GM21367 (cell line): Measurements from ENCODE around the gene HOXA3.

Experiments
- ATAC-seq: cut with Tn5 transposase; IDR thresholded peaks from one replicate; pipeline ENCODE4 v1.9.1; 2021; ENCODE audit not compliant: unreplicated experiment

Gene HOXA3

GRCh38 chr7:27157702-27158431 lies 5.5 kb upstream of the HOXA3 start:
- ATAC-seq = no peak

DNA sequence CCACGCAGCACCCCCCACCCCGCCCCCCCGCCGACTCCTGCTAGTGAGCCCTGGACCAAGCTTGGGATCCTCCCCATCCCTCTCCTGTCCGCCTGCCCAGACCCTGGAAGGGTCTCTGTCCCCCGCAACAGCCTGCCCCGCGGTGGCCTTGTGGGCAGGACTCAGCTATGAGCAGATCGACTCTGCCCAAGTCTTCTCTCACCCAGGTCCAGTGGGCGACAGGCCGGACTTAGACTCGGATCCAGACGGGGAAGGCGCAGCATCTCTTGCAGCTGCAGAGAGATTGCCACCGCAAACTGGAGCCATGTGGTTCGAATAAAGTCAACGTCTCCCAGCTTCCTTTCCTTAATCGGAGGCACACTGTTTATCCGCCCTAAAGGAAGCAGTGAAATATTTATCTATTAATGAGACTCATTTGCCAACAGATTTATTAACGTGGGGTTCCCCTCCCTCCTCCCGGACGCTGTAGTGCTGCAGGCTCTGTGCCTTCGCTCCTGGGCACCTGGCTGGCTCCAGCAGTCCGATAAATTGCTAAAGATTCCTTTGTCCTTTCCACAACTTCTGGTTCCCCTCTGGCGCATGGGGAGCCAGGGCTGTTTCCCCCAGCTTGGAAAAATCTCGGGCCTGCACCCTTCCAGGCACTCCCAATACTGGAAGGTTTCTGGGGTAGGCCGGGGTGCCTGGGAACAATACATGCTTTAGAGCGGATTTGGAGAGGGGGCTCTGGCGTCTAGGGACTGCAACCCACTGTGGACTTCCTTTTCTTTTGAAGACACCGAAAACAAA lies 4.7 kb upstream of the HOXA3 start:
- ATAC-seq = no peak

GRCh38 chr7:27156508-27156898 lies 4.1 kb upstream of the HOXA3 start, which contains the start of gene HOXA7:
TSS of gene HOXA7 (minus strand) at chr7:27156675. CDS start at chr7:27156545, 130 bp downstream.
- ATAC-seq = no peak

- no peak for ATAC-seq
Measured at GRCh38 chr7:27155816-27156507, 3.6 kb upstream of the HOXA3 start.

GRCh38 chr7:27154901-27155815 lies 2.8 kb upstream of the HOXA3 start:
- no peak for ATAC-seq

- no peak for ATAC-seq
Measured at GRCh38 chr7:27154369-27154768, 2.0 kb upstream of the HOXA3 start.

DNA sequence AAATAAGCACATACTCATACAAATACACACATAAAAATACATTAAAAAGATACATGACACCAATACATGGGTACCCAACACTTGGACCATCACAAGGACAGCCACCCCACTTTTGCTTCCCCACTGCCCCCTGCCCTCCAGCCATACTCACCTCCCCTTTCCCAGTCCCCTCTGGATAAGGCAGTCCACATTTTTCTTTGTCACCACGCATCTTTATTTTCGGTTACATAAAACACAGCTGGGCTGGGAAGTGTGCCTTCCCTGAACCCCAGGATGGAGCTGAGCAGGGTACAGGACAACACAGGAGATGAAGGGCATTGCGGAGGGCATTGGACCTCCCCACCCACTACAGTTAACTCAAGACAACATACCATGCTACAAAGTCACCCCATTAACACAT lies 1.1 kb upstream of the HOXA3 start:
- no peak for ATAC-seq

GRCh38 chr7:27152816-27153442 lies 546 bp upstream of the HOXA3 start:
- no peak for ATAC-seq

DNA sequence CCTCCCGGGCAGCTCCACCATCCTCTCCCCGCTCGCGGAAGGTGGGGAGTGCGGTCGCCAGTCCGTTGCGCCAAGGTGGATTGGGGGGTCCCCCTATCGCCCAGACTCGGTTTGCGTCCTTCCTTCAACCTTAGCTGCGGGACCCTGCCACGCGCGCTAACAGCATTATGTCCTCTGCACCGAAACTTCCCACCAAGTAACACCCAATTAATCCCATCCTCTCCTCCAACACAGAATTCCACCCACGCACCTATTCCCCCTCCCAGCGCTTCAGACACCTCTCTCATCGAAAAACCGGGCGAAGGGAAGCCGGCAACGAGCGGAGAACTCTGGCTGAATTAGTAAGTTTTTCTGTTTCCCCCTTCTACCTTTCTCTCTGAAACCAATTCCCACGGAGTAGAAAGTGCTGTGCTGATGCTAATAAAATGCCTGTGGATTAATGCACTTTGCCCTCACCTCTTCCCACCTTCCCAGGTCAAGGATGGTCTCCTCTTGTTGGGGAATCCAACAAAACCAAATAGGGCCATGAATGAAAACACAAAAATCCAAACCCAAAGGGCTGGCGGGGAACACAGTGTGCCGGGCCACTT lies 947 bp downstream of the HOXA3 start:
- ATAC-seq = no peak

GRCh38 chr7:27150568-27151340 lies 1.6 kb downstream of the HOXA3 start:
- ATAC-seq = peak; percentile 77

- ATAC-seq = no peak
Measured at GRCh38 chr7:27149842-27150567, 2.4 kb downstream of the HOXA3 start.

GRCh38 chr7:27148756-27149641 lies 3.4 kb downstream of the HOXA3 start:
- ATAC-seq = no peak

DNA sequence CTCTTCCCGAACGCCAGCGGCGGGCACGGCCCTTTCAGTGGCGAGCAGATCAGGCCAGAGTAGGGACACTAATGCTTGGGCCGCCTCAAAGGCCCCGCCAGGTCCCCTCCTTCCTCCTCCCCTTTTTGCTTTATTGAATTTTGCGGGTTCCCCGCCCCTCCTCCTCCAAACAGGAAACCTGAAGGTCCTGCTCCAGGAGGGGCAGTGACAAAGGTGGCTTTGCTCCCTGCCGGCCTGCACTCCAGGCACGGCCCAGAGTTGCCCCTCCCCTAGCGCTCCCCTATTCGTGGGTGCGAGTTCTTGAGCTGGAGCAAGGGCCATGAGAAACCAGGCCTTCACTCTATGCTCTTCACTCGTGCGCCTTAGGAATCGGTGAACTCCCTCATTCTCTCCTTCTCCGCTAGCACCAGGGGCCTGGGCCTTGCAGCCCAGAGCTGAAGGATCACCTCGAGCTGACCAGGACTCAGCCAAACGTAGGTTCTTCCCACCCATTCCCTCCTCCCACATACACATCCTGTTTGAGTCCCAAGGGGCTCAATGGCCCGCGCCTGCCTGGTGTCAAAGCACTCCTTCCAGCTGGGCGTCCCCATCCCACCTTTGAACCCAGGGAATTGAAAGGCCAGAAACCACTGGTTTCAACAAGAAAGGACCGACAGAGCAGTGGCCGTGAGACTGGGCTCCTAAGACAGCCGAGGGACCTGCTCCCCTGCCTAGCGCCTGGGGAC lies 4.2 kb downstream of the HOXA3 start:
- ATAC-seq = no peak

DNA sequence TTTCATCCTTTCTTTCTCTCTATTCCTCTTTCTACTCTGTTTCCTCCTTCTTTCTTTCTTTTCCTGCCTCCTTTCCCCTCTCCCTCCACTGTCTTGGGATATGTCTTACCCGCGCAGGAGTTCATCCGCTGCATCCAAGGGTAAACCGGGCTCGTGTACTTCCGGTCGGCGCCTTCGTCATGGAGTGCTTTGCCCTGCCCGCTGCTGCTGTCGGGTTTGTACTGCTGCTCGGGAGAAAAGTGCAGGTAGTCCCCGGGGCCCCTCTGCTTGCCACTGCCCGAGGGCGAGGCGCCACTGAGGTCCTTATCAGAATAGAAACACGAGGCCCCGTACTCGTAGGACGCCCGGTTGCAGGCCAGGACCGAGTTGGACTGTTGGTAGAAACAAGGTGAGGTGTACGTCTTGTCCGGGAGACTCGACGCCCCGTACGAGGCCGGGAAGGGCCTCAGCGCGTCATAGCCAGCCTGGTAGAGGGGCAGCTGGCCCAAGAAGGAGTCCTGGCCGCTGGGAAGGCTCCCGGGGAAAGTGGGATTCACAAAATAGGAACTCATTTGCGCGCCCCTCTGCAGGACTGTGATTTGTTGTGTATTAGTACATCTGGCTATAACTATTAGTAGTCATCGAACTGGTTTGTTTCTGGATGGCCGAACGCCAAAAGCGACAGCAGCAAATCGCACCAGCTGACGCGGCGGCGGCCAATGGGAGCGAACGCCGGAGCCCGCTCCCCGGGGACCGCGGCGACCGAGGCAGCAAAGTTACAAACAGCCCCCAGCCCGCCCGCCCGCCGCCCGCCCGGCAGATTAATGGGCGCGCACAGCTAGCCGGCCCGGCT lies 5.0 kb downstream of the HOXA3 start, which contains the start of gene HOXA6:
HOXA6 (minus strand) TSS at position 576 of the 832 bp plus-strand sequence; CDS start at position 551, 25 bp downstream.
- ATAC-seq = no peak

DNA sequence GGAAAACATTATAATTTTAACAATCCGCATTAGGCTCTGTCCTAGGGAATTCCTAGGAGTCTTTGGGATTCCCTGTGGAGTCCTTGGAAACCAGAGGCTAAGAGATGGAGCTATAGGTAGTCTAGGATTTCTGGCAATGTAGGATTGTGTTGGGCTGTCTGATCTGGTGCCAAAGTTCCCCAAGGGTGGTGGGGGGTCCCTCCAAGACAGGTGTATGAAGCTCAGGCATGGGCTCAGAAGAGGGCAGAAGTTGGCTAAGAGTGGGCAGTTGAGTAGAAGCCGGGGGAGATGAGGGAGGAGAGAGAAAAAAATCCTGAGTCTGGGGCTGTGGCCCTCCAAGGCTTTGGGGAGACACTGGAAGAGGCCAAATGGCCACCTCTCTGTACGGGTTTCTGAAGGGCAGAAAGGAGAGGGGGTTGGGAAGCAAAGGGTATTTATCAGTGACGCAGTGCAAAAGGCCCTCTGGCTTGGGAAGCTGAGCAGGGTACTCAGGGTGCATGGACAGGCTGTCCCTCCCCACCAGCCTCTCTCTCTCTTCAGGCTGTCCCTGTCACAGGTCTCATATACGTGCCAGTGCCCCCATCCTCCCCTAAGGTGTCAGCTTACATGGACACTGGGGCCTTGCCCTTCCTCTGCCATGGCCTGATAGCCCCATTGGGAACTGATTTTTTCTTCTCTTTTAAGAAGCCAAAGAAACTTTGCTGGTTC lies 5.7 kb downstream of the HOXA3 start:
- ATAC-seq = no peak
